BE2C (cell line): ENCODE data around the gene ZAP70.

Source experiments
- DNase-seq: peaks from one replicate; pipeline ENCODE4 v3.0.0-alpha.2; 2020
- H3K27me3 ChIP-seq: fragments of 250-450 bp; sonication (Bioruptor Pico); 2 replicates; pipeline ENCODE4 v1.5.1; 2020; ENCODE audit warnings: mild to moderate bottlenecking
- H3K36me3 ChIP-seq: fragments of 250-450 bp; sonication (Bioruptor Pico); 2 replicates; pipeline ENCODE4 v1.5.1; 2020; ENCODE audit warnings: mild to moderate bottlenecking
- H3K4me1 ChIP-seq: fragments of 250-450 bp; sonication (Bioruptor Pico); 2 replicates; pipeline ENCODE4 v1.5.1; 2020
- H3K4me3 ChIP-seq: 2 replicates; pipeline ENCODE4 v1.5.1; 2011; ENCODE audit warnings: low read depth, low read length
- H3K9me3 ChIP-seq: fragments of 250-450 bp; sonication (Bioruptor Pico); 2 replicates; pipeline ENCODE4 v1.5.1; 2020
- CTCF ChIP-seq: IDR thresholded peaks from 2 replicates; pipeline ENCODE4 v1.5.1; 2012; ENCODE audit warnings: mild to moderate bottlenecking, low read depth, low read length

The ZAP70 gene

GRCh38 chr2:97724501-97724900 is 11.1 kb downstream of the ZAP70 start:
- Histone ChIP-seq H3K9me3 (no peaks in the 10 kb centered on the region), H3K36me3 (no peaks in the 10 kb centered on the region), H3K27me3 (no peaks in the 10 kb centered on the region), H3K4me3 (no peak overlapping the region), H3K4me1 (no peaks in the 10 kb centered on the region)
- no peak for DNase-seq
- TF ChIP-seq CTCF, result no peak

GRCh38 chr2:97724946-97725688 is 11.7 kb downstream of the ZAP70 start:
- no peaks in the 10 kb centered on the region for H3K36me3 ChIP-seq
- H3K27me3 ChIP-seq, result no peaks in the 10 kb centered on the region
- H3K4me1 ChIP-seq, result no peaks in the 10 kb centered on the region
- no peak for DNase-seq
- no peaks in the 10 kb centered on the region for H3K9me3 ChIP-seq
- no peak for TF ChIP-seq CTCF
- H3K4me3 ChIP-seq, result no peak overlapping the region

- Histone ChIP-seq H3K4me1 (no peaks in the 10 kb centered on the region), H3K36me3 (no peaks in the 10 kb centered on the region), H3K9me3 (no peaks in the 10 kb centered on the region), H3K4me3 (no peak overlapping the region), H3K27me3 (no peaks in the 10 kb centered on the region)
- no peak for TF ChIP-seq CTCF
- no peak for DNase-seq
Observed at GRCh38 chr2:97726261-97727064, 13.1 kb downstream of the ZAP70 start.

- no peaks in the 10 kb centered on the region for H3K4me1 ChIP-seq
- DNase-seq, result no peak
- H3K9me3 ChIP-seq, result no peaks in the 10 kb centered on the region
- H3K4me3 ChIP-seq, result no peak overlapping the region
- no peaks in the 10 kb centered on the region for H3K36me3 ChIP-seq
- H3K27me3 ChIP-seq, result no peaks in the 10 kb centered on the region
- TF ChIP-seq CTCF, result no peak
Observed at GRCh38 chr2:97727296-97727695, 13.9 kb downstream of the ZAP70 start.

GRCh38 chr2:97728091-97728731 is 14.8 kb downstream of the ZAP70 start:
- Histone ChIP-seq H3K27me3 (no peaks in the 10 kb centered on the region), H3K9me3 (no peaks in the 10 kb centered on the region), H3K36me3 (no peaks in the 10 kb centered on the region), H3K4me1 (no peaks in the 10 kb centered on the region), H3K4me3 (no peak overlapping the region)
- no peak for TF ChIP-seq CTCF
- no peak for DNase-seq

GRCh38 chr2:97730245-97730644 is 16.9 kb downstream of the ZAP70 start:
- no peak for TF ChIP-seq CTCF
- H3K27me3 ChIP-seq, result no peaks in the 10 kb centered on the region
- no peak for DNase-seq
- H3K9me3 ChIP-seq, result no peaks in the 10 kb centered on the region
- no peaks in the 10 kb centered on the region for H3K36me3 ChIP-seq
- no peak overlapping the region for H3K4me3 ChIP-seq
- H3K4me1 ChIP-seq, result no peaks in the 10 kb centered on the region
